Stimulated activated CD4-positive, alpha-beta T cell treated with anti-CD3 and anti-CD28 coated beads, Interleukin-12 subunit alpha, Interleukin-12 subunit beta, amount 100 ng/mL, for 48 hours (primary cell): ENCODE measurements around the gene CLEC4G.

Experiments used
- DNase-seq, 3 donors: peaks; one replicate each; pipeline ENCODE4 v3.0.0-alpha.2; 2020; ENCODE audit warnings: low read depth in 2 of 3, low spot score in 1 of 3

CLEC4G gene

GRCh38 chr19:7729831-7730285, 2.1 kb downstream of the CLEC4G start:
- no peak for DNase-seq

GRCh38 chr19:7729211-7729610, 2.7 kb downstream of the CLEC4G start:
- DNase-seq = no peak

GRCh38 chr19:7725791-7726190, 6.1 kb downstream of the CLEC4G start:
- no peak for DNase-seq

GRCh38 chr19:7722231-7722651, 9.7 kb downstream of the CLEC4G start:
- no peak for DNase-seq

GRCh38 chr19:7720351-7720750, 11.6 kb downstream of the CLEC4G start:
- no peak for DNase-seq

GRCh38 chr19:7718668-7719067, 13.2 kb downstream of the CLEC4G start:
- no peak for DNase-seq

GRCh38 chr19:7716762-7717161, 15.1 kb downstream of the CLEC4G start:
- no peak for DNase-seq

- DNase-seq = no peak
These were observed 16.2 kb downstream of the CLEC4G start for GRCh38 chr19:7715671-7716070.

- no peak for DNase-seq
These were observed 21.3 kb downstream of the CLEC4G start for GRCh38 chr19:7710616-7711015.

- DNase-seq = no peak
These were observed 21.9 kb downstream of the CLEC4G start for GRCh38 chr19:7709932-7710460.

- no peak for DNase-seq
These were observed 24.9 kb downstream of the CLEC4G start for GRCh38 chr19:7706955-7707456.

GRCh38 chr19:7706188-7706954, 25.5 kb downstream of the CLEC4G start:
- no peak for DNase-seq

GRCh38 chr19:7705387-7706187, 26.3 kb downstream of the CLEC4G start:
- DNase-seq = peak; percentile 63 to 68 (median 65)

- DNase-seq = no peak
These were observed 27.4 kb downstream of the CLEC4G start for GRCh38 chr19:7704280-7705060.

- DNase-seq = no peak
These were observed 28.6 kb downstream of the CLEC4G start for GRCh38 chr19:7703332-7703731.

GRCh38 chr19:7701654-7702457, 30.1 kb downstream of the CLEC4G start, which contains the start of gene FCER2:
TSS of gene FCER2 (minus strand) at chr19:7702131. CDS start at chr19:7699760, 2,371 bp downstream.
- no peak for DNase-seq

GRCh38 chr19:7701049-7701653, 30.8 kb downstream of the CLEC4G start:
- no peak for DNase-seq

- peak; percentile 45 to 53 (median 51) for DNase-seq
These were observed 32.2 kb downstream of the CLEC4G start for GRCh38 chr19:7699417-7700401.
